ENCODE results near the gene ITIH5. TPM values are rescaled to one million over a fixed set of nuclear protein-coding genes. Genes with fewer than 3 reads are reported as not detected.

The ITIH5 gene
- total and polyA plus RNA-seq, 2 of the 8 experiments (the other 6 are each of a cell fraction or from before 2014, with no cell fraction given): 5.8 to 7.6 TPM

GRCh38 chr10:7625009-7625408, 41.8 kb downstream of the ITIH5 start:
- Histone ChIP-seq H4K5ac (ENCODE audit: insufficient read length, low read depth, low read length) (no peak overlapping the region), H4K20me1 (replicated peaks in 1 of 2; ENCODE audit: control insufficient read depth in 1 of 2, insufficient read depth in 2 of 2, low read length in 2 of 2) (no peaks in the 10 kb centered on the region), H2BK15ac (ENCODE audit: low read length) (no peak overlapping the region), H2BK120ac (replicated peaks; ENCODE audit: low read depth, low read length) (no peak overlapping the region), H3K14ac (ENCODE audit: insufficient read length) (no peak overlapping the region), H3K23ac (ENCODE audit: insufficient read length) (no peak overlapping the region), H3K9ac (replicated peaks in 1 of 4; ENCODE audit: extremely low read depth in 1 of 4, low read depth in 3 of 4, low read length in 3 of 4) (no peak overlapping the region), H2BK5ac (ENCODE audit: low read depth, low read length) (no peak overlapping the region), H2AK5ac (ENCODE audit: low read depth, low read length) (no peak overlapping the region), H3K79me2 (ENCODE audit: control insufficient read depth in 1 of 2, insufficient read depth in 2 of 2, low read length in 2 of 2) (no peaks in the 10 kb centered on the region), H4K91ac (replicated peaks; ENCODE audit: insufficient read length, low read length) (no peak overlapping the region), H3K23me2 (ENCODE audit: low read depth, low read length) (no peaks in the 10 kb centered on the region), H3K9me3 (ENCODE audit: insufficient read depth in 2 of 2, low read depth in 1 of 2, low read length in 1 of 2) (peaks cover 0 to 7% of the 10 kb centered on the region in 2 experiments; a peak in 2 of 4 replicates), H3K36me3 (ENCODE audit: control insufficient read depth in 2 of 4, insufficient read depth in 4 of 4, low read length in 3 of 4) (no peaks in the 10 kb centered on the region; a peak in 1 of 8 replicates), H2AFZ (ENCODE audit: low read length) (no peak overlapping the region), H4K8ac (ENCODE audit: extremely low read depth, insufficient read depth, low read length) (no peak overlapping the region), H3K79me1 (ENCODE audit: low read depth, low read length) (no peaks in the 10 kb centered on the region), H3K4me2 (ENCODE audit: insufficient read depth in 1 of 2, low read depth in 2 of 2, low read length in 2 of 2) (no peak overlapping the region), H3K27me3 (replicated peaks in 1 of 4; ENCODE audit: control insufficient read depth in 3 of 4, extremely low read depth in 1 of 4, insufficient read depth in 3 of 4, low read length in 3 of 4) (no peaks in the 10 kb centered on the region), H2BK20ac (ENCODE audit: low read length) (no peak overlapping the region), H3K4me3 (ENCODE audit: extremely low read depth in 1 of 4, insufficient read depth in 2 of 4, low read depth in 3 of 4, low read length in 4 of 4) (no peak overlapping the region), H3K4me1 (replicated peaks in 1 of 4; ENCODE audit: control insufficient read depth in 3 of 4, insufficient read depth in 4 of 4, low read length in 3 of 4) (peaks cover 0 to 3% (median 0%) of the 10 kb centered on the region in 4 experiments; a peak in 1 of 7 replicates), H3K18ac (ENCODE audit: extremely low read depth, low read length) (no peak overlapping the region), H3K4ac (replicated peaks; ENCODE audit: insufficient read length, low read depth, low read length) (no peak overlapping the region), H2BK12ac (ENCODE audit: low read depth, low read length) (no peak overlapping the region), H3K56ac (replicated peaks; ENCODE audit: insufficient read length, low read depth, low read length) (no peak overlapping the region), H3K27ac (ENCODE audit: low read depth, low read length) (no peak overlapping the region)
- no peak for DNase-seq (ENCODE audit: low read depth in 1 of 2, low spot score in 2 of 2)
- ChIA-PET CTCF (ENCODE audit: partially characterized antibody) (interaction anchor here (0.9 to 1.6 kb wide), 3 partner anchors 24 to 97 kb away, joined by 4 to 5 read pairs (median 4); no protein-coding TSS in a partner anchor), POLR2A (ENCODE audit: partially characterized antibody) (no interaction called here)
- no peak for TF ChIP-seq KDM4A (IDR thresholded peaks at IDR 0.05; ENCODE audit: low read depth, low read length, severe bottlenecking)
- TF ChIP-seq POLR2A (IDR thresholded peaks at IDR 0.05; ENCODE audit: control extremely low read depth in 1 of 2, low read depth in 2 of 2, low read length in 2 of 2): no peak
- no peak for TF ChIP-seq EP300 (IDR thresholded peaks at IDR 0.05; ENCODE audit: borderline replicate concordance in 1 of 2, low read depth in 2 of 2, low read length in 2 of 2)
- TF ChIP-seq EGR1 (IDR thresholded peaks at IDR 0.05; ENCODE audit: borderline replicate concordance, low read depth, low read length): no peak
- TF ChIP-seq MAFK (IDR thresholded peaks at IDR 0.05; ENCODE audit: low read depth, low read length): no peak
- TF ChIP-seq HDAC6 (IDR thresholded peaks at IDR 0.05; ENCODE audit: low read depth, low read length): no peak
- no peak for FAIRE-seq
- 86% methylated on average over 2 of the region's 2 CpGs; no CpG with 5 or more reads in 1 of the 2 experiments for WGBS, 2 experiments (ENCODE audit: extremely low coverage in 1 of 2, insufficient coverage in 1 of 2, insufficient read length in 1 of 2, insufficient replicate concordance in 2 of 2, low coverage in 1 of 2, low lambda C conversion rate in 2 of 2, missing lambda C conversion rate in 1 of 2)

Data from H1 (cell line).